HG03025 (cell line): ENCODE results near the gene POLE2.
"Not testable (repeated sequence)": the region's sequence is repeated elsewhere in the genome, so short reads cannot be mapped to it uniquely, and the experiment has no call there.

ENCODE experiments used
- ATAC-seq: cut with Tn5 transposase; IDR thresholded peaks from one replicate; pipeline ENCODE4 v1.9.1; 2021; ENCODE audit warnings: mild to moderate bottlenecking, moderate library complexity; ENCODE audit not compliant: unreplicated experiment, low FRiP score

Gene POLE2

GRCh38 chr14:49619730-49620129 lies 68.3 kb downstream of the POLE2 start:
- ATAC-seq, result no peak

- not testable (repeated sequence) for ATAC-seq
These were observed 68.7 kb downstream of the POLE2 start for GRCh38 chr14:49619273-49619672.

- ATAC-seq, result no peak
These were observed 70.0 kb downstream of the POLE2 start for GRCh38 chr14:49617852-49618519.

- no peak for ATAC-seq
These were observed 72.2 kb downstream of the POLE2 start for GRCh38 chr14:49615776-49616175.

- ATAC-seq, result no peak
These were observed 73.8 kb downstream of the POLE2 start for GRCh38 chr14:49614196-49614595.

GRCh38 chr14:49612671-49613070 lies 75.3 kb downstream of the POLE2 start:
- no peak for ATAC-seq

- ATAC-seq, result no peak
These were observed 75.8 kb downstream of the POLE2 start for GRCh38 chr14:49612251-49612650.

- no peak for ATAC-seq
These were observed 80.4 kb downstream of the POLE2 start for GRCh38 chr14:49607583-49607982.

- ATAC-seq, result peak; percentile 43
These were observed 89.3 kb downstream of the POLE2 start, which contains the start of gene LRR1 for GRCh38 chr14:49598485-49599300. Gene LRR1, plus strand, starts transcription at chr14:49598940. Its CDS starts 81 bp downstream, at chr14:49599021.

GRCh38 chr14:49598189-49598484 lies 89.9 kb downstream of the POLE2 start:
- ATAC-seq, result no peak

- no peak for ATAC-seq
These were observed 93.5 kb downstream of the POLE2 start for GRCh38 chr14:49594347-49595091.
